Natural killer cell treated with Interleukin-12 subunit alpha and Interleukin-12 subunit beta and Interleukin-15 and Interleukin-18, amount 100 ng/mL, for 72 hours (primary cell): ENCODE data around the gene HOXC13. TPM values are rescaled to one million over a fixed set of nuclear protein-coding genes. Genes with fewer than 3 reads are reported as not detected.
A peak's percentile ranks its signal among the peaks of the same experiment; 100 is the strongest.

Experiments used
- ATAC-seq, 2 donors: fragments of 150-1000 bp; cut with Tn5 transposase in 1 of 2; sonication (Bioruptor Pico), chemical (Tn5 transposase) in 1 of 2; 2 replicates each; pipeline ENCODE4 v1.10.0; 2021
- DNase-seq: peaks from one replicate; pipeline ENCODE4 v3.0.0; 2022; ENCODE audit warnings: low spot score
- H3K27ac Mint-ChIP-seq, 2 donors: 1 replicate in 1 of 2; 2 replicates in 1 of 2; pipeline ENCODE4 v1.8.0; 2022; ENCODE audit warnings: mixed read lengths in 2 of 2, mild to moderate bottlenecking in 1 of 2, moderate library complexity in 1 of 2
- H3K27me3 Mint-ChIP-seq, 2 donors: 1 replicate in 1 of 2; 2 replicates in 1 of 2; pipeline ENCODE4 v1.8.0; 2022; ENCODE audit warnings: mixed read lengths in 2 of 2
- H3K36me3 Mint-ChIP-seq: one replicate; pipeline ENCODE4 v1.8.0; 2022; ENCODE audit warnings: mixed read lengths
- H3K4me1 Mint-ChIP-seq, 2 donors: 1 replicate in 1 of 2; 2 replicates in 1 of 2; pipeline ENCODE4 v1.8.0; 2022; ENCODE audit warnings: low read depth in 2 of 2, mixed read lengths in 2 of 2, mild to moderate bottlenecking in 1 of 2
- H3K4me3 Mint-ChIP-seq: one replicate; pipeline ENCODE4 v1.8.0; 2022; ENCODE audit warnings: mixed read lengths
- H3K9me3 Mint-ChIP-seq: 2 replicates; pipeline ENCODE4 v1.8.0; 2022; ENCODE audit warnings: mixed read lengths
- total RNA-seq, 2 donors: library from RNA; stranded (reverse); gene quantifications; one replicate each; pipeline ENCODE4 v1.2.3, GENCODE V29; 2022

HOXC13 gene, protein sequence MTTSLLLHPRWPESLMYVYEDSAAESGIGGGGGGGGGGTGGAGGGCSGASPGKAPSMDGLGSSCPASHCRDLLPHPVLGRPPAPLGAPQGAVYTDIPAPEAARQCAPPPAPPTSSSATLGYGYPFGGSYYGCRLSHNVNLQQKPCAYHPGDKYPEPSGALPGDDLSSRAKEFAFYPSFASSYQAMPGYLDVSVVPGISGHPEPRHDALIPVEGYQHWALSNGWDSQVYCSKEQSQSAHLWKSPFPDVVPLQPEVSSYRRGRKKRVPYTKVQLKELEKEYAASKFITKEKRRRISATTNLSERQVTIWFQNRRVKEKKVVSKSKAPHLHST
- not detected for total RNA-seq

DNA sequence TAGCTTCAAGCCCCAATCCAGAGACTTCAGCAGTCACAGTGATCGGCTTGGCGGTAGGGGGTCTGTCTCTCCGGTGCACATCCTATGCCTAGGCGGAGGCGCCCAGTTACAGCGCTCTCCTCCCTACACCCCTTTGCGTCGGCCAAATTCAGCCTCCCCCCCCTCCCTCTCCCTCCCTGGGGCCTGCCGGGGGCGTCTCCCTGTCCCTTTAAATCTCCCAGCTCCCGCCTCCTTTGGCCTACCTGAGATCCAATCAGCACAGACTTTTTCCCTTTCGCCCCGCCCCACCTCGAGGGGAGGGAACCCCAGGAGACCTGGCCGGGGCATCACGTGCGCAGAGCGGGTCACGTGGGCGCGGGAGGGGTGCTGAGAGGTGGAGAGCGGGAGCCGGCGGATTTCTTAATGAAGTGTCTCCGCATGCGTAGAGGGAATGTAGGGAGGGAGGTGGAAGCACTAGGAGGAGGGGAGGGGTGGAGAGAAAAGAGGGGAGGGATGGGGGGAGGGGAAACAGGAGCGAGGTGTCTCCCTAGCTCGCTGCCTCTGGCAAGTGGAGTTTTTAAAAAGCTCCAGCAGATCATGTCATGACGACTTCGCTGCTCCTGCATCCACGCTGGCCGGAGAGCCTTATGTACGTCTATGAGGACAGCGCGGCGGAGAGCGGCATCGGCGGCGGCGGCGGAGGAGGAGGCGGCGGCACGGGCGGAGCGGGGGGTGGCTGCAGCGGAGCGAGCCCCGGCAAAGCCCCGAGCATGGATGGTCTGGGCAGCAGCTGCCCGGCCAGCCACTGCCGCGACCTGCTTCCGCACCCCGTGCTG is at the start of gene HOXC13:
HOXC13 (plus strand) TSS at position 506 of the 815 bp plus-strand sequence; CDS start at position 582, 76 bp downstream.
- Mint-ChIP-seq H3K9me3 (no peaks in the 10 kb centered on the region), H3K36me3 (no peaks in the 10 kb centered on the region), H3K4me3 (no peak within 1 kb of the TSS), H3K4me1 (peaks cover 0 to 7% of the 10 kb centered on the region in 2 donors), H3K27me3 (peaks cover 68 to 84% of the 10 kb centered on the region in 2 donors), H3K27ac (no peak within 1 kb of the TSS)
- no peak for DNase-seq
- peak; percentile 52 to 62 for ATAC-seq

DNA sequence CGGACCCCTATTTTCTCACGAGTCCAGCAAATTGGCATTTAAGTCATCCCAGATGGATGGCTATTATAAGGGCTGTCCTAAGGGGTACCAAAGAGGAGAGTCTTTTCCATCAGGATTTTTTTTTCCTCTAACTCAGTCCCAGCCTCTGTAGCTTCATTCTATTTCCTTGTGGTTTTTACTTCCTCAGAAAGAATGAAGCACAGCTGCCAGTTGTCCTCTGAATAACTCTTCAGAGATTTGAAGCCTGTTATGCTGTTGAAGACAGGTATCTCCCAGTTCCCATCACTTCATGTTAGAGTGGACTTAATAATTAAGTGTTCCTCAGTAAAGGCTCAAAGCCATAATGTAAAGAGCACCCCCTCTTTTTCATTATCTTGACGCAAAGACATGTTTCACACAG is 48.5 kb upstream of the HOXC13 start:
- Mint-ChIP-seq H3K27me3 (peaks cover 47 to 66% of the 10 kb centered on the region in 2 donors), H3K4me3 (no peak overlapping the region), H3K9me3 (no peaks in the 10 kb centered on the region), H3K27ac (no peak overlapping the region), H3K36me3 (no peaks in the 10 kb centered on the region), H3K4me1 (no peaks in the 10 kb centered on the region)
- ATAC-seq (no peak), DNase-seq (no peak)

DNA sequence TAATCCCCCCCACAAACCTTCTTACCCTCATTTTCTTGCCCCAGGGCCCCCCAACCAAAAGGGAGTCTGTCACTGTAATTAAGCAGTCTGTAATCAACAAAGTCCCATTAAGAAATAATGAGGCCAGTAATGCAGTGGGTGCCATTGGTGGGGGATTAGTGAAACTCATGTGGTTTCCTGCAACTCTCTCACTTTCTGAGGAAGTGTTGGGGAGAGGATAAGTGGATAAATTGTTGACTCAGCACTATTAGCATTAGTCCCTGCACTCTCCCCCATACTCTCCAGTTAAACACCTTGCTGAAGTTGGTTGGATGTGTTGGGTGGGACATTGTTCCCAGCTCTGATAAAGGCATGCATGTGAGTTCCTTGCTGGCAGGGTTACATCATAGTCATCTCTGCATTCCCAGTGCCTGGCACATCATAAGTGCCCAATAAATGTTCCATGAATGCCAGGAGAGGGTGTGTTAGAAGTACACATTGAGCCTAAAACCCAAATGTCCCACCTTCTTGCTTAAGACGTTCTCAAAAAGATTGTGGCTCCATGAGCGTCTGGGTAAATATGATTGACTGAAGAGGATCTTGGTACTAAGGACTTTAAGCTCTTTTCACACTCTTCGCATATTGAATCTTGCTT is 45.8 kb upstream of the HOXC13 start:
- ATAC-seq = no peak

DNA sequence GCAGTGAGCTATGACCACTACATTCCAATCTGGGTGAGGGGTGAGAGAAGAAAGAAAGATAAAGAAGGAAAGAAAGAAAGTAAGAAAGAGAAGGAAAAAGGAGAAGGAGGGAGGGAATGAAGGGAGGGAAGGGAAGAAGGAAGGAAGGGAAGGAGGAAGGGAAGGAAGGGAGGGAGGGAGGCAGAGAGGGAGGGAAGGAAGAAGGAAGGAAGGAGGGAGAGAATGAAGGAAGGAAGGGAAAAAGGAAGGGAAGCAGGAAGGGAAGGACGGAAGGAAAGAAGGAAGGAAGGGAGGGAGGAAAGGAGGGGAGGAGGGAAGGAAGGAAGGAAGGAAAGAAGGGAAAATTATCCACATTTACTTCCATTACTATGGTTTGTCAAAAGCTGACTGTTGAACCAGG is 39.4 kb upstream of the HOXC13 start:
- Mint-ChIP-seq H3K4me1 (no peaks in the 10 kb centered on the region), H3K27me3 (peaks cover 44 to 59% of the 10 kb centered on the region in 2 donors), H3K27ac (no peak overlapping the region), H3K36me3 (no peaks in the 10 kb centered on the region), H3K4me3 (no peak overlapping the region), H3K9me3 (no peaks in the 10 kb centered on the region)
- ATAC-seq (no peak), DNase-seq (no peak)

More for the DNA sequence above, 45.8 kb upstream of the HOXC13 start:
- Mint-ChIP-seq H3K4me3 (no peak overlapping the region), H3K27me3 (peaks cover 44 to 64% of the 10 kb centered on the region in 2 donors), H3K4me1 (no peaks in the 10 kb centered on the region), H3K27ac (no peak overlapping the region), H3K9me3 (no peaks in the 10 kb centered on the region), H3K36me3 (no peaks in the 10 kb centered on the region)
- no peak for DNase-seq

DNA sequence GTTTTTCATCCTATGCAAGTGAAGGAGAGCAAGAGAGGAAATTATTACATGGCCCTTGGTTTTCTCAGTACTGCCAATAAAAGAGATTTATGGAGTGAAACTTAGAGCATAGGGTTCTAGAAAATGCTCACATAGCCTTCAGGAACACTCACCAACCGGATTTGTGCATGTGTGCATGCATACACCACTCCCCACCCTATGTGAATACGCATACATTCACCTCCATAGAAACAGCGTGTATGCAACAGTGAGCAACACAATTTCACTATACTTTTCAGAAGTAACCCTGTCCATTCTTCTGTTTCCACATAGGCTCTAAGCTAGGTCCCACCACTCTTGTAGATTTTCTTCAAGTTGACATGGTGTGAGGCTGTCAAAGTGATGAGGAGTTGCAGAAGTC is 31.5 kb upstream of the HOXC13 start:
- H3K4me1 Mint-ChIP-seq = no peaks in the 10 kb centered on the region

DNA sequence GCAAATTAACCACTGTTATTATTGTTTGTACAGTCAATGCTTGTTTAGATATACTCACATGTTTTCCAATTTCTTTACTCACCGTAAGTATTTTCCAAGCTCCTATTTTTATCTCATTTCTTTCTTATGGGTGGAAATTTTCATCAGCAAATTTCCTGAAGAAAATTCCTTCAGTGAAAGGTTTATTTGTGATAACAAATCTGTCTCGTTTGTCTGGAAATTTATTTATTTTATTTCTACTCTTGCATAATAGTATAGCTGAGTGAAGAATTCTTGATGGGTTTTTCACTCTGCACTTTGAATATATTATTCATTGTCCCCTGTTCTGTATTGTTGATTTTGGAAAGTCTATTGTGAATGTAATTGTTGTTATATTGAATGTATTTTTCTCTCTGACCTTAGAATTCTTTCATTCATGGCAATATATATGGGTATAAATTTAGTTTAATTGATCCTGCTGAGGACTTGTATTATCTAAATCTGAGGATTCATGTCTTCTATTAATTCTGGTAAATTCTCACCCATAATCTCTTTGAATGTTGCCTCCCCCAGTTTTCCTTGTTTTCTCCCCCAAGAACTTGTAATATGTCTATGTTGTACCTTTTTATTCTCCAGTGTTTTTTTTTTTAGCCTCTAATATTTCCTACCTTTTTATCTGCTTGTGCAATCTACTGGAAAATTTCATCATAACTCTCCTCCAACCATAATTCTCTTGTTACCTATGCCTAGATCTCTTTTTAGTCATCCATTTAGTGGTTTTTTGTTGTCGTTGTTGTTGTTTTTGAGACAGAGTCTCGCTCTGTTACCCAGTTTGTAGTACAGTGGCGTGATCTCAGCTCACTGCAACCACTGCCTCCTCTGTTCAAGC is 21.6 kb upstream of the HOXC13 start:
- Mint-ChIP-seq H3K4me3 (no peak overlapping the region), H3K27me3 (peaks cover 50 to 85% of the 10 kb centered on the region in 2 donors)

More for the DNA sequence above, 31.5 kb upstream of the HOXC13 start:
- Mint-ChIP-seq H3K9me3 (no peaks in the 10 kb centered on the region), H3K27me3 (peaks cover 20 to 31% of the 10 kb centered on the region in 2 donors), H3K27ac (no peak overlapping the region), H3K4me3 (no peak overlapping the region), H3K36me3 (no peaks in the 10 kb centered on the region)
- DNase-seq (no peak), ATAC-seq (peak in 1 of 2 donors; percentile 24)

DNA sequence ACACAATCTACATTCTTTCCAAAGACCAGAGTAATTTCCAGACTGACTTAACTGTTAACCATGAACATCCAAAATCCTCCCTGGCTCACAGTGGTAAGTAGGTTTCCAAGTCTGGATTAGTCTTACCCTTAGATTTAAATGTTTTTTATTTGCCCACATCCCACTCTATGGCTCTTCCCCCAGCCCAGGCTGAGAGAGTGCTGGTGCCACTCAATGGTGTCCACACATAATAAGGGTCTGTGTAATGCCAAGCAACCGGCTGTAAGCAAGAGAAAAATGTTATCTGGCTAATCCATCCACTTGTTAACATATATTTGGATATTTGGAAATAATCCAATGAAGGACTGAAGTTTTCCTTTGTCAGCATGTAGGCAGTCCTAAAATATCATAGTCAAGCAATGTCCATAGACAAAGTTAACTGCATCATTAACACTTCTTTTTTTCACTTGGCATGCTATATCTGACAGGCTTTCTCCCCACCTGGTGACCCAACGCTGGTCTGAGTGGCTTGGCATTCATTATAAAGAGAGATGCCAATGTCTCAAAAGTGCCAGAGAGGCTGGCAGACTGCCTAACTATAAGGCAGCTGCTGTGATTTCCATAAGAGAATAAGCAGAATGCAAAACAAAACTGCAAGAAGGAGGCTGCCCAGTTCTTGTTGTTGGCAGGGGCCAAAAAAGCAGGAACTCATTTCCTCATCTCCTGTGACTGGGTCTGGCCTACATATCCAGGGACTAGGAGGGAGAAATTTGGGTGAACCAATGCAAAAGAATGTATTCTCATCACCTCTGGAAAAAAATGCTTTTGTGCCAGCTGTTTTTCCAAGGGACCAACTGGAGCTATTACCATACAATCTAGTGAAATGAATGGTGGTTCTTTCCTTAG is 13.9 kb upstream of the HOXC13 start:
- no peak overlapping the region for H3K27ac Mint-ChIP-seq
- H3K4me3 Mint-ChIP-seq = no peak overlapping the region
- H3K4me1 Mint-ChIP-seq = no peaks in the 10 kb centered on the region
- DNase-seq (no peak), ATAC-seq (no peak)
- H3K27me3 Mint-ChIP-seq = peaks cover 50 to 85% of the 10 kb centered on the region in 2 donors
- no peaks in the 10 kb centered on the region for H3K9me3 Mint-ChIP-seq
- H3K36me3 Mint-ChIP-seq = no peaks in the 10 kb centered on the region

More for the DNA sequence above, 21.6 kb upstream of the HOXC13 start:
- Mint-ChIP-seq H3K27ac (no peak overlapping the region), H3K4me1 (no peaks in the 10 kb centered on the region), H3K9me3 (no peaks in the 10 kb centered on the region), H3K36me3 (no peaks in the 10 kb centered on the region)
- DNase-seq (no peak), ATAC-seq (no peak)

DNA sequence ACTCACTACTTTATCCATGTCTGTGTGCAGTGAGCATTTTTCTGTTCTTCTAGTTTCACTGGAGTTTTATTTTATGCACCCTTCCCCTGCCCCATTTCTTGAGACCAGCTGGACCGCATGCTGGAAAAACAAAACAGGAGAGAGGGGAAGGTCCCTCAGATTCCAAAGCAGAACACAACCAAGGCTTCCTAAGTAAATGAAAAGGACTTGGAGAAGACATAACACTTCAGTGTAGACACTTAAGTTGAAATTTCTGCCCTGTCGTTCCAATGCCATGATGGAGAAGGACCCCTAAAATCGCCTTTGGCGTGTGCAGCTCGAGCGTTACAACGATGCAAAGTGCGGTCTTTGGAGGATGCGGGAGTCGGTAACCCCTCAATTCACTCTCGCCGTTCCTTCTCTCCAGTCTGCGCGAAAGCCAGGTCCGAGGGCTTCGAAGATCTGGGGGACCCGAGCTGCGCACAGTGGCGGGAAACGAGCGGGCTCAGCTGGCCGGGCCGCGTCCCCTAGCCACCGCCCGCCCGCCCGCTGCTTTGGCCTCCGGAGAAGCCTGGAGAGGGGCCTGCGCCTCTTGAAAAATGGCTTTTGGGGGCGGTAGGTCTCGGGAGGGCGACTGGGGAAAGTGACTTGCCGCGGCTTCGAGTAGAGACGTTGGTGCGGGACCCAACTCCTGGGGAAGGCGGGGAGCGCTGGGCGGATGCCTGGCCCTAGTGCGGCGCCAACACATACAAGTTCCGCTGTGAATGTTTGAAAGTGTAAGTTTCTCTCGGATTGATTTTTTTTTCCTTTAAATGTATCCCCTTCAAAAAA is 11.2 kb upstream of the HOXC13 start:
- H3K27ac Mint-ChIP-seq = no peak overlapping the region
- H3K27me3 Mint-ChIP-seq = peaks cover 61 to 90% of the 10 kb centered on the region in 2 donors
- no peak for DNase-seq
- H3K36me3 Mint-ChIP-seq = no peaks in the 10 kb centered on the region
- H3K9me3 Mint-ChIP-seq = no peaks in the 10 kb centered on the region
- H3K4me3 Mint-ChIP-seq = no peak overlapping the region
- no peaks in the 10 kb centered on the region for H3K4me1 Mint-ChIP-seq
- no peak for ATAC-seq

DNA sequence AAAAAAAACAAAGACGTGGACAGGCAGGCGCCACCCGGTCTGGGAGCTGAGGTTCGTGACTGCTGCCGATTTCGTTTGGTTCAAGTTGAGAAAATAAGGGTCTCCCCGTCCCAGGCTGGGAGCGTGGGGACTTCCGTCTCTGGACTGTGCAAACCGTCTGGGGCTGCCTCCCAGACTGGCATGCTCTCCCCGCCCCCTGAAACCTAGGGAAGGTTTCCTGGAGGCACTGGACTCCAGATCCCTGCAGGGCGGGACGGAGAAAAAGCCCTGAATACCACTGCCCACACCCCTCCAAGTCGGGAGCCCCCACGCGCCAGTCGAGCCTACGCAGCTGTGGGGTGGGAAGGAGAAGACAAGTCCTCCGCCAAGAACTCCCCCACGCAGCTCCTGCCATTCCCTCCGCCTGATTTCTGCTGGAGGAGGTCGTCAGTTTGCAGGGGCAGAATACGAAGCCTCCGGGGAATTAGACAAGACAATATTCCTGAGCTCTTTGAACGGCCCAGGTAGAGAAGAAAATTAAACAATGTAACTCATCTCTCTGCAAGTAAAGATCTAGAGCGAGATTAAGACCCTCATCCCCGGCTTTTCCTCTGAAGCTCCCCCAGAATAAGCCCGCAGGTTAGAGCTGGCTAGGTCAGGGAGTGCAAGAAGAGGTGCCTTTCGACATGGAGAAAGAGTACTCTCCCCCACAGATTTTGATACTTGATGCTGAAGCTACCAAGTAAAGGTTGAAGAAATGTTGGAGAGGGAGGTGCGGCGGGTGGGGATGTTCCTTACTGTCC is 10.4 kb upstream of the HOXC13 start:
- H3K36me3 Mint-ChIP-seq = no peaks in the 10 kb centered on the region

DNA sequence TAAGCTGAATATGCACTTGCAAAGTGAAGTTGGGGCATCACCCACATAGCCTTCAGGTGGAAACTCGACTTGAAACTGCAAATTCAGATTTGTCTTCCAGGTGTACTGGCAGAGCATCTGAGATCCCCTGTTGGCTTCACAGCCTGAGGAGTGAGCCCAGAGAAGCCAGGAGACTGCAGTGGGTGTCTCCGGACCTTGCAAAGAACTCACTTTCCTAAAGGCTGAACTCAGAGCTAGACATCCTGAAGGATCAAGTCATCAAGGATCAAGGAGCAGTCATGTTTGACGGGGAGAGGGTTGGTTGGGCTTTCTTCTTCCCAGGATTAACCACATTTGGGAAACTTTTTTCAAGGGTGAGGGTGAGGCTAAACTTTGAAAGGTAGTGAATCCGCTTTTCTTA is 9.1 kb upstream of the HOXC13 start:
- DNase-seq (no peak), ATAC-seq (no peak)
- Mint-ChIP-seq H3K4me1 (no peaks in the 10 kb centered on the region), H3K27ac (no peak overlapping the region), H3K27me3 (peaks cover 66 to 91% of the 10 kb centered on the region in 2 donors), H3K36me3 (no peaks in the 10 kb centered on the region), H3K4me3 (no peak overlapping the region), H3K9me3 (no peaks in the 10 kb centered on the region)

More for the DNA sequence above, 10.4 kb upstream of the HOXC13 start:
- ATAC-seq (no peak), DNase-seq (no peak)
- no peaks in the 10 kb centered on the region for H3K9me3 Mint-ChIP-seq
- H3K4me1 Mint-ChIP-seq = no peaks in the 10 kb centered on the region
- H3K27me3 Mint-ChIP-seq = peaks cover 64 to 91% of the 10 kb centered on the region in 2 donors
- no peak overlapping the region for H3K4me3 Mint-ChIP-seq
- no peak overlapping the region for H3K27ac Mint-ChIP-seq

DNA sequence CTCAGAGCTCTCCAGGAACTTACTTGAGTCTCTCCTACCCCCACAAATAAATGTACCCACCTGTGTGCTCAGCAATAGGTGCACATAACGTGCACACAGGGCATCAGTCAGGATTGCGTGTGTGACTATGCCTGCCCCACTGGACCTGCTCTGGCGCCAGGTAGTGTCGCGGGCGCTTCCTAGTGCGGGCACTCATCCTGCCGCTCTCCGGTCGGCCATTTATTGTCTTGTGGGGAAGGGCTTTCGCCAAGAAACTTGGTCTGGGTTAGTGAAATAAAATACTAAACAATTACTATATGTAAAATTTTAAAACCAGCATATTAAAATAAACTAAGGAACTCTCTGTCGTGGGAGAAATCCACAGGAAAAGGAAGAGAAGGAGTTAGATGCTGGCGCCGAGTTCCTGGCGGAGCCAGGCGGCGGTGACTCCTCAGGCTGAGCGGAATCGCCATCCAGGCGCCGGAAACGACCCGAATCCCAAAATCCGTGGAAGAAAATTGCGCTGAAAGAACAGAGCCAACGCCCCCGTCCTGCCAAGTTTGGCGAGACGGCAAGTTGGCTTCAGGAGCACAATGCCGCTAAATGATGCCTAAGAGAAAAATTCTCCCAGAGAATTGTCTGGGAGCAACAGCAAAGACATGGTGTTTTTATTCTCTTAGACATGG is 7.9 kb upstream of the HOXC13 start:
- Mint-ChIP-seq H3K27me3 (peaks cover 72 to 95% of the 10 kb centered on the region in 2 donors), H3K4me3 (no peak overlapping the region), H3K27ac (no peak overlapping the region), H3K4me1 (peaks cover 0 to 2% of the 10 kb centered on the region in 2 donors), H3K9me3 (no peaks in the 10 kb centered on the region), H3K36me3 (no peaks in the 10 kb centered on the region)
- DNase-seq (no peak), ATAC-seq (no peak)
